HepG2 (cell line): ENCODE data around the gene ASCC3. TPM values are rescaled to one million over a fixed set of nuclear protein-coding genes. Genes with fewer than 3 reads are reported as not detected.

Source experiments
- ATAC-seq: fragments of 200-7000 bp; cut with Tn5 transposase; 3 replicates; pipeline ENCODE4 v1.9.1; 2020; ENCODE audit warnings: mild to moderate bottlenecking, moderate library complexity
- BruUV-seq: library from RNA; stranded (reverse); fragments of 400-500 nt; replicated peaks from 2 replicates; lab custom pipeline; 2021; lab: Mats Ljungman, UMichigan
- CTCF ChIA-PET: fragments of 300-600 bp; formaldehyde crosslinking; extraction: SDS; loops from one replicate; lab custom pipeline; 2021; ENCODE audit warnings: low total read pairs, inconsistent platforms, low intra/inter-chr PET ratio; lab: Yijun Ruan, JAX
- POLR2A ChIA-PET: fragments of 350-600 bp; sonication (Branson Sonifier 250); formaldehyde crosslinking; loops from one replicate; lab custom pipeline; 2020; ENCODE audit warnings: antibody characterized with exemption, inconsistent platforms; lab: Yijun Ruan, JAX
- DNase-seq: peaks from one replicate; pipeline ENCODE4 v3.0.0-alpha.2; 2015; ENCODE audit warnings: low spot score
- FAIRE-seq: peaks from 3 replicates; lab custom pipeline; 2011; peaks lifted over from hg19 to GRCh38; lab: Jason Lieb, UNC
- H2AFZ ChIP-seq: one replicate; pipeline ENCODE4 v1.6.1; 2011; ENCODE audit warnings: low read length, inconsistent platforms
- H3K27ac ChIP-seq: fragments of 300-600 bp; 3 replicates; pipeline ENCODE4 v1.8.0; 2011; ENCODE audit warnings: mixed run types, mild to moderate bottlenecking, mixed read lengths, low read length, inconsistent platforms; ENCODE audit not compliant: insufficient read depth; ENCODE audit errors: extremely low read length
- H3K27me3 ChIP-seq, 2 experiments: fragments of 200-600 bp in 1 of 2; 2 replicates in 1 of 2; 3 replicates in 1 of 2; pipeline versions ENCODE4 v1.6.0 to v1.8.0; 2011; ENCODE audit warnings: low read length in 2 of 2, mild to moderate bottlenecking in 2 of 2, moderate library complexity in 2 of 2, inconsistent platforms in 1 of 2; ENCODE audit not compliant: insufficient read depth in 2 of 2, control insufficient read depth in 1 of 2
- H3K36me3 ChIP-seq, 2 experiments: fragments of 200-600 bp in 1 of 2; replicated peaks in 1 of 2; 2 replicates in 1 of 2; 3 replicates in 1 of 2; pipeline versions ENCODE4 v1.5.1 to v1.8.0; 2011; ENCODE audit warnings: low read length in 2 of 2, inconsistent platforms in 1 of 2; ENCODE audit not compliant: insufficient read depth in 2 of 2, control insufficient read depth in 1 of 2
- H3K4me1 ChIP-seq: 2 replicates; pipeline ENCODE4 v1.5.1; 2012; ENCODE audit warnings: low read length, inconsistent platforms; ENCODE audit not compliant: insufficient read depth
- H3K4me2 ChIP-seq: 2 replicates; pipeline ENCODE4 v1.6.0; 2011; ENCODE audit warnings: low read depth, low read length, inconsistent platforms
- H3K4me3 ChIP-seq, 3 experiments: fragments of 200-600 bp in 1 of 3; sonication (generic), shearing (Covaris generic) in 1 of 3; replicated peaks in 1 of 3; 2 replicates each; pipeline ENCODE4 v1.5.1; 2011 to 2016; ENCODE audit warnings: low read length in 3 of 3, inconsistent platforms in 2 of 3, low read depth in 2 of 3, mild to moderate bottlenecking in 2 of 3, control low read depth in 1 of 3, mixed read lengths in 1 of 3; ENCODE audit not compliant: insufficient read depth in 1 of 3
- H3K79me2 ChIP-seq: one replicate; pipeline ENCODE4 v1.6.1; 2011; ENCODE audit warnings: low read length, inconsistent platforms; ENCODE audit not compliant: insufficient read depth
- H3K9ac ChIP-seq: 2 replicates; pipeline ENCODE4 v1.6.0; 2011; ENCODE audit warnings: mild to moderate bottlenecking, low read depth, low read length, inconsistent platforms; ENCODE audit not compliant: insufficient read depth
- H3K9me3 ChIP-seq: 2 replicates; pipeline ENCODE4 v1.5.1; 2012; ENCODE audit warnings: mild to moderate bottlenecking, low read length
- H4K20me1 ChIP-seq: 2 replicates; pipeline ENCODE4 v1.6.0; 2011; ENCODE audit warnings: inconsistent platforms, mild to moderate bottlenecking, low read length, moderate library complexity; ENCODE audit not compliant: insufficient read depth
- ARNT ChIP-seq: fragments of 450-650 bp; IDR thresholded peaks from 2 replicates; pipeline ENCODE4 v1.6.1; 2017
- BHLHE40 ChIP-seq: IDR thresholded peaks from 2 replicates; pipeline ENCODE4 v1.6.1; 2011; ENCODE audit warnings: low read length, improper control_type of control experiment
- HMGA1 ChIP-seq: sonication (generic); formaldehyde crosslinking; conservative IDR thresholded peaks from 2 replicates; pipeline ENCODE4 v1.4.0; 2020; ENCODE audit warnings: missing genetic modification reagents
- MEIS2 ChIP-seq: sonication (generic); formaldehyde crosslinking; IDR thresholded peaks from 2 replicates; pipeline ENCODE4 v1.9.0; 2021; ENCODE audit warnings: mild to moderate bottlenecking, missing genetic modification reagents
- SMARCE1 ChIP-seq: fragments of 450-650 bp; IDR thresholded peaks from 2 replicates; pipeline ENCODE4 v1.6.1; 2017; ENCODE audit warnings: borderline replicate concordance
- TRIM22 ChIP-seq: fragments of 450-650 bp; IDR thresholded peaks from 2 replicates; pipeline ENCODE4 v1.6.1; 2017
- UBTF ChIP-seq: sonication (generic); formaldehyde crosslinking; IDR thresholded peaks from 2 replicates; pipeline ENCODE4 v1.4.0; 2020; ENCODE audit warnings: mild to moderate bottlenecking, missing genetic modification reagents
- ZFP82 ChIP-seq: sonication (generic); formaldehyde crosslinking; IDR thresholded peaks from 2 replicates; pipeline ENCODE4 v1.5.1; 2020; ENCODE audit warnings: mild to moderate bottlenecking, missing genetic modification reagents, borderline replicate concordance
- ZFP91 ChIP-seq: sonication (generic); formaldehyde crosslinking; IDR thresholded peaks from 2 replicates; pipeline ENCODE4 v1.9.0; 2022; ENCODE audit warnings: missing genetic modification reagents, mild to moderate bottlenecking, borderline replicate concordance
- ZNF24 ChIP-seq: fragments of 450-650 bp; IDR thresholded peaks from 2 replicates; pipeline ENCODE4 v1.6.1; 2017; ENCODE audit warnings: antibody characterized with exemption, mild to moderate bottlenecking
- ZNF589 ChIP-seq: sonication (generic); formaldehyde crosslinking; conservative IDR thresholded peaks from 2 replicates; pipeline ENCODE4 v1.8.0; 2022; ENCODE audit warnings: mild to moderate bottlenecking, moderate library complexity, missing genetic modification reagents
- ZSCAN20 ChIP-seq: sonication (generic); formaldehyde crosslinking; IDR thresholded peaks from 2 replicates; pipeline ENCODE4 v1.4.0; 2020; ENCODE audit warnings: missing genetic modification reagents, mild to moderate bottlenecking, borderline replicate concordance
- WGBS: methylation state at CpG from one replicate; pipeline ENCODE4 v1.1.6; 2017; ENCODE audit warnings: low lambda C conversion rate; 5-methylcytosine and 5-hydroxymethylcytosine counted together
- in situ Hi-C: cut with HindIII; loops from 2 replicates; pipeline ENCODE4 v1.10.0; 2017; ENCODE audit warnings: low pct_unique_long_range_greater_than_20kb; ENCODE audit not compliant: extremely low pct_ligation_motif_present
- intact Hi-C: fragments of 100-400 bp; cut with micrococcal nuclease; formaldehyde crosslinking; loops from one replicate; pipeline ENCODE4 v1.10.0; 2022; ENCODE audit not compliant: unreplicated experiment
- polyA plus RNA-seq, 8 experiments: library from polyadenylated mRNA; depleted of rRNA in 3 of 8; stranded (reverse) in 7 of 8; unstranded in 1 of 8; fragments of >200 nt; fragmentation: Illumina TruSeq in 4 of 8; extraction: Trizol in 4 of 8; gene quantifications; 2 replicates each; pipeline versions ENCODE4 v1.2.1 to v1.2.3, GENCODE V29; 2011 to 2016; ENCODE audit warnings: low read depth in 4 of 8, missing spikeins in 1 of 8, mixed read lengths in 1 of 8; ENCODE audit not compliant: insufficient read depth in 1 of 8
- total RNA-seq, 5 experiments: library from RNA; depleted of rRNA; stranded (reverse); fragments of >200 nt; fragmentation: Illumina TruSeq; extraction: Trizol; gene quantifications; 2 replicates each; pipeline ENCODE4 v1.2.3, GENCODE V29; 2016; ENCODE audit warnings: low read depth in 1 of 5

ASCC3 gene
- total and polyA plus RNA-seq, 2 of the 13 experiments (the other 11 are each of a cell fraction or from before 2014, with no cell fraction given), result 23.1 to 55.7 TPM

GRCh38 chr6:100731411-100731810, 149.7 kb downstream of the ASCC3 start:
- Histone ChIP-seq H3K4me1 (no peaks in the 10 kb centered on the region), H3K4me2 (no peak overlapping the region), H3K79me2 (no peaks in the 10 kb centered on the region), H3K9me3 (no peaks in the 10 kb centered on the region), H2AFZ (no peak overlapping the region), H4K20me1 (no peaks in the 10 kb centered on the region), H3K4me3 (no peak overlapping the region), H3K9ac (no peak overlapping the region), H3K27ac (no peak overlapping the region), H3K27me3 (no peaks in the 10 kb centered on the region; a peak in 1 of 5 replicates), H3K36me3 (0 out of 5 replicates have a peak, but pooled peaks cover 0 to 2% of the 10 kb centered on the region in 2 experiments)
- POLR2A ChIA-PET, result no interaction called here
- CTCF ChIA-PET, result no interaction called here
- DNase-seq (no peak), FAIRE-seq (no peak), ATAC-seq (no peak)
- 95% methylated on average over 5 of the region's 5 CpGs for WGBS
- in situ Hi-C loops, result no loop called here
- intact Hi-C loops, result no loop called here
- TF ChIP-seq SMARCE1 (no peak), ZSCAN20 (CRISPR knock-in tag) (no peak), TRIM22 (no peak), MEIS2 (no peak), ZFP82 (no peak)
- BruUV-seq, result no TSS peak

DNA sequence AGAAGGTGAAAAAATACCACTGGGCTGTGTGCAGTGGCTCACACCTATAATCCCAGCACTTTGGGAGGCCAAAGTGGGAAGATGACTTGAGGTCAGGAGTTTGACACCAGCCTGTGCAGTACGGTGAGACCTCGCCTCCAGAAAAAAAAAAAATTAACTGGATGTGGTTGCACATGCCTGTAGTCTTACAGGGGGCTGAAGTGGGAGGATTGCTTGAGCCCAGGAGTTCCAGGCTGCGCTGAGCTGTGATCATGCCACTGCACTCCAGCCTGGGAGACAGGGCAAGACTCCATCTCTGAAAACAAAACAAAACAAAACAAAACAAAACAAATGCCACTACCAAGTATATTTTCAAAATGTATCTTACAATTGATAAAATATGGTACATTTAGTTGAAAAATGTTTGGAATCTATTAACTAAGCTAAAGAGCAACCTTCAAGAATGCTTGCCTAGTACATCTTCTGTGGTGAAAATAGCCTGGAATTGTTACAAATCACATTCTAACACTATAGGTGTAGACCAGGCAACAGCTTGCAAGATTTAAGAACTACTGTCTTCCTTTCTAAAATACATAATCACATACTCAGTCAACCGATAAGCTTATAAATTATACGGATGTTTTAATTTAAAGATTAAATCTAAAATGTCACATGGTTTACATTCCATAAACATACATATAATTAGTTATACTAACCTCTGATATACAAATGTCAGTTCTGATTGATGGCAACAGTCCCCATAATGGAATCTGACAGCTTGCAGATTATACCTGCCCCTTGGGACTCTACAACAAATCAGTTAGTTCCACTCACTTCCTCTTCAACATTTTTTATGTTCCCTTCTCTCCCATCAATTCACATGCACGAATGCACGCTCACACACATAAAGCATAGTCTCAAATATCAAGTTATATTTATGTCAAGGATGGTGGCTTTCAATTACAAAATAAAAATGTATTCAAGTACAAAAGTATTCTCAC, 150.8 kb downstream of the ASCC3 start:
- H3K4me1 ChIP-seq, result no peaks in the 10 kb centered on the region
- no peaks in the 10 kb centered on the region for H3K79me2 ChIP-seq
- no peak overlapping the region for H2AFZ ChIP-seq
- no peak overlapping the region for H3K4me3 ChIP-seq
- intact Hi-C loops (no loop called here), in situ Hi-C loops (no loop called here)
- ATAC-seq (no peak), FAIRE-seq (no peak), DNase-seq (no peak)
- no peaks in the 10 kb centered on the region for H3K9me3 ChIP-seq
- no peak overlapping the region for H3K9ac ChIP-seq
- 84% methylated on average over 7 of the region's 7 CpGs for WGBS
- CTCF ChIA-PET, result no interaction called here
- H3K4me2 ChIP-seq, result no peak overlapping the region
- 0 out of 5 replicates have a peak, but pooled peaks cover 0 to 2% of the 10 kb centered on the region in 2 experiments for H3K36me3 ChIP-seq
- H3K27ac ChIP-seq, result no peak overlapping the region
- POLR2A ChIA-PET, result no interaction called here
- no TSS peak for BruUV-seq
- H3K27me3 ChIP-seq, result no peaks in the 10 kb centered on the region; a peak in 1 of 5 replicates
- no peaks in the 10 kb centered on the region for H4K20me1 ChIP-seq
- TF ChIP-seq ZFP91 (no peak), BHLHE40 (no peak), ZNF24 (no peak), UBTF (CRISPR knock-in tag) (no peak), ZNF589 (CRISPR knock-in tag) (no peak), ARNT (no peak), HMGA1 (no peak)
